ENCODE results near the gene RALGAPA1. TPM values are rescaled to one million over a fixed set of nuclear protein-coding genes. Genes with fewer than 3 reads are reported as not detected.

Gene RALGAPA1
- total RNA-seq, 6 experiments from 2014 or later, result 12.1 to 16.1 (median 13.2) TPM

DNA sequence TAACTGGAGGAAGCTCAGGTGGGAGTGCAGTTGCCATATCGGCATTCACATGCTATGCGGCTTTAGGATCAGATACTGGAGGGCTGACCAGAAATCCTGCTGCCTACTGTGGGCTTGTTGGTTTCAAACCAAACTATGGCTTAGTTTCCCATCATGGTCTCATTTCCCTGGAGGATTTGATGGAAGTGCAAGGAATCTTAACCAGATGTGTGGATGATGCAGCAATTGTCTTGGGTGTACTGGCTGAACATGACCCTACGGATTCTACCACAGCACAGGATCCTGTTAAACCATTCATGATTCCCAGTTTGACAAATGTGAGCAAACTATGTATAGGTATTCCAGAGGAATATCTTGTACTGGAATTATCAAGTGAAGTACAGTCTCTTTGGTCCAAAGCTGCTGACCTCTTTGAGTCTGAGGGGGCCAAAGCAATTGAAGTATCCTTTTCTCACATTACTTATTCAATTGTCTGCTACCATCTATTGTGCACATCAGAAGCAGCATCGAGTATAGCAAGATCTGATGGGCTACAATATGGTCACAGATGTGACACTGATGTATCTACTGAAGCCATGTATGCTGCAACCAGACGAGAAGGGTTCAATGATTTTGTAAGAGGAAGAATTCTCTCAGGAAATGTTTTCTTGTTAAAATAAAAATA, 42.9 kb downstream of the RALGAPA1 start:
- H3K4me3 Mint-ChIP-seq, result no peak overlapping the region

DNA sequence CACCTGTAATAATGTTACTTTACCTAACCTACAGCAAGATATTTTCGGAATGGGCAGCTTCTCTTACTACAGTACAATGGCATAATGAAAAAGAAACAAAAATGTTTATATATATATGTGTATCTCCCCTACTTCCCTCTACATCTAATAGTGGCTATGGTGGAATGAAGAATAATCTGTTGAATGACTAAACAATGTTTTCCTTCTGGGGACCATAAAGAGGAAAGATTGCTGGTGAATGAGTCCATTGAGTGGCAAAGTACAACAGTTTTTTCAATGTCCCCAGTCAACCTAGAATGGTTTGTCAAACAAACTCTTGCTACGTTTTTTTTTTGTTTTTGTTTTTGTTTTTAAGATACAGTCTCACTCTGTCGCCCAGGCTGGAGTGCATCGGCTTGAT, 47.2 kb downstream of the RALGAPA1 start:
- H3K27me3 Mint-ChIP-seq (ENCODE audit: insufficient read depth), result no peaks in the 10 kb centered on the region
- H3K9me3 Mint-ChIP-seq, result no peaks in the 10 kb centered on the region
- no peak overlapping the region for H3K4me3 Mint-ChIP-seq
- TF ChIP-seq, protein P1, sequence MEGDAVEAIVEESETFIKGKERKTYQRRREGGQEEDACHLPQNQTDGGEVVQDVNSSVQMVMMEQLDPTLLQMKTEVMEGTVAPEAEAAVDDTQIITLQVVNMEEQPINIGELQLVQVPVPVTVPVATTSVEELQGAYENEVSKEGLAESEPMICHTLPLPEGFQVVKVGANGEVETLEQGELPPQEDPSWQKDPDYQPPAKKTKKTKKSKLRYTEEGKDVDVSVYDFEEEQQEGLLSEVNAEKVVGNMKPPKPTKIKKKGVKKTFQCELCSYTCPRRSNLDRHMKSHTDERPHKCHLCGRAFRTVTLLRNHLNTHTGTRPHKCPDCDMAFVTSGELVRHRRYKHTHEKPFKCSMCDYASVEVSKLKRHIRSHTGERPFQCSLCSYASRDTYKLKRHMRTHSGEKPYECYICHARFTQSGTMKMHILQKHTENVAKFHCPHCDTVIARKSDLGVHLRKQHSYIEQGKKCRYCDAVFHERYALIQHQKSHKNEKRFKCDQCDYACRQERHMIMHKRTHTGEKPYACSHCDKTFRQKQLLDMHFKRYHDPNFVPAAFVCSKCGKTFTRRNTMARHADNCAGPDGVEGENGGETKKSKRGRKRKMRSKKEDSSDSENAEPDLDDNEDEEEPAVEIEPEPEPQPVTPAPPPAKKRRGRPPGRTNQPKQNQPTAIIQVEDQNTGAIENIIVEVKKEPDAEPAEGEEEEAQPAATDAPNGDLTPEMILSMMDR (IDR thresholded peaks at IDR 0.05), result no peak
- peaks cover 6% of the 10 kb centered on the region for H3K36me3 Mint-ChIP-seq (ENCODE audit: low read depth)
- DNase-seq, result no peak
- no peak overlapping the region for H3K27ac Mint-ChIP-seq
- no peaks in the 10 kb centered on the region for H3K4me1 Mint-ChIP-seq (ENCODE audit: low read depth)

More for the DNA sequence above, 42.9 kb downstream of the RALGAPA1 start:
- TF ChIP-seq, protein P1 (IDR thresholded peaks at IDR 0.05), result no peak
- no peaks in the 10 kb centered on the region for H3K9me3 Mint-ChIP-seq
- H3K4me1 Mint-ChIP-seq (ENCODE audit: low read depth), result no peaks in the 10 kb centered on the region
- H3K27ac Mint-ChIP-seq, result no peak overlapping the region
- H3K27me3 Mint-ChIP-seq (ENCODE audit: insufficient read depth), result no peaks in the 10 kb centered on the region
- DNase-seq, result no peak
- no peaks in the 10 kb centered on the region; the same call in 1 of the 2 replicates for H3K36me3 Mint-ChIP-seq (ENCODE audit: low read depth)

DNA sequence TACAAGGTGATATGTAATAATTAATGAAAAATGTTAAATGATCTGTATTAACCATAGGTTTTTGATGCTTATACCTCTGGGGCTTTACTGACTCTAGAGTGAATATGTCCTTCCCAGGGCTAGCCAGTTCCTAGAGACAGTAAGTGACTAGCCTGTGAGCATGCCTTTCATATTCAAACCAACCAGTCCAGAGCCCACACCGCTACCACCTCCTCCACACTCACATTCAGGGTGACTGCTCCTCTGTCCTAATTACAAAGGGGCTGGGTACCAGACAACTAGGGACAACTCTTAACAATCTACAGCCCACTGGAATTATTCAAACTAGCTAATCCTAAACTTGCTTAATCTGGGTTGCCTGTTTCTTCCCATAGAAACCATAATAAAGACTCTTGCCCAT, 49.0 kb downstream of the RALGAPA1 start:
- H3K27ac Mint-ChIP-seq, result no peak overlapping the region
- no peaks in the 10 kb centered on the region for H3K4me1 Mint-ChIP-seq (ENCODE audit: low read depth)
- no peak for DNase-seq
- H3K36me3 Mint-ChIP-seq (ENCODE audit: low read depth), result peaks cover 18% of the 10 kb centered on the region
- H3K4me3 Mint-ChIP-seq, result no peak overlapping the region
- H3K27me3 Mint-ChIP-seq (ENCODE audit: insufficient read depth), result no peaks in the 10 kb centered on the region; the same call in 1 of the 2 replicates
- TF ChIP-seq, protein P1 (IDR thresholded peaks at IDR 0.05), result no peak
- no peaks in the 10 kb centered on the region for H3K9me3 Mint-ChIP-seq

DNA sequence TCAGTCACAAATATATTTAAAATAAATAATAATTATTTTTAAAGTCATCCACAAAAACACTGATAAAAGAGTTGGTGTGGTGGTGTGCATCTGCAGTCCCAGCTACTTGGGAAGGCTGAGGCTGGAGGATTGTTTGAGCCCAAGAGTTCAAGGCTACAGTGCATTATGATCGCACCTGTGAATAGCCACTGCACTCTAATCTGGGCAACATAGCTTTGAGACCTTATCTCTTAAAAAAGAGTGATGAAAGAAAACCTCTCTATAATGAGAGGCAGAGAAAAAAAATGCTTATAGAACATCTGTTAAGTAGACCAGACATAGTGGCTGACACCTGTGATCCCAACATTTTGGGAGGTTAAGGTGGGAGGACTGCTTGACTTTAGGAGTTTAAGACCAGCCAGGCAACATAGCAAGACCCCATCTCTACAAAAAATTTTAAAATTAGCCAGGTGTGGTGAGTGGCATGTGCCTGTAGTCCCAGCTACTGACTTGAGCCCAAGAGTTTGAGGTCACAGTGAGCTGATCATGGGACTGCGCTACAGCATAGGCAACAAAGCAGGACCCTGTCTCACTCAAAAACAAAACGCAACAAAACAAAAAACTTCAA, 50.5 kb downstream of the RALGAPA1 start:
- Mint-ChIP-seq H3K36me3 (ENCODE audit: low read depth) (peaks cover 33% of the 10 kb centered on the region), H3K4me1 (ENCODE audit: low read depth) (peaks cover 7% of the 10 kb centered on the region; the same call in 1 of the 2 replicates), H3K27ac (no peak overlapping the region), H3K27me3 (ENCODE audit: insufficient read depth) (no peaks in the 10 kb centered on the region; the same call in 1 of the 2 replicates), H3K4me3 (no peak overlapping the region), H3K9me3 (no peaks in the 10 kb centered on the region)
- DNase-seq, result no peak
- TF ChIP-seq, protein P1 (IDR thresholded peaks at IDR 0.05), result no peak

DNA sequence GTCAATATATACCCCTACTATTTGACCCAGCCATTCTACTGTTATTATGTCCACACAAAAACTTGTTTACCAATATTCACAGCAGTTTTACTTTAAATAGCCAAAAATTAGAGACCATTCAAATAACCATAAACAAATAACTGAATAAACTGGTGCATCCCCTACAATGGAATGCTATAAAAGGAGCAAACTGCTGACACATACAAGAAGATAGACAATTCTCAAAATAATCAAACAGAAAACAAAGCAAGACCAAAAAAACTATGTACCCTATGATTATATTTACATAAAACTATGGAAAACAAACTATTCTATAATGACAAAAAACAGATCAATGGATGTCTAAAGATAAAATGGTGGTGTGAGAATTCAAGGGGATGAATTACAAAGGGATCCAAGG, 54.4 kb downstream of the RALGAPA1 start:
- H3K4me1 Mint-ChIP-seq (ENCODE audit: low read depth), result peaks cover 7% of the 10 kb centered on the region; the same call in 1 of the 2 replicates
- no peak overlapping the region for H3K27ac Mint-ChIP-seq
- H3K9me3 Mint-ChIP-seq, result no peaks in the 10 kb centered on the region
- no peak overlapping the region for H3K4me3 Mint-ChIP-seq
- H3K27me3 Mint-ChIP-seq (ENCODE audit: insufficient read depth), result no peaks in the 10 kb centered on the region; the same call in 1 of the 2 replicates
- DNase-seq, result no peak
- TF ChIP-seq, protein P1 (IDR thresholded peaks at IDR 0.05), result no peak
- peaks cover 36% of the 10 kb centered on the region for H3K36me3 Mint-ChIP-seq (ENCODE audit: low read depth)

All from HFFc6 (cell line).